ENCODE results near the gene KLF15. TPM values are rescaled to one million over a fixed set of nuclear protein-coding genes. Genes with fewer than 3 reads are reported as not detected.

Gene KLF15
- total and polyA plus RNA-seq, 2 of the 4 experiments (the other 2 are of a cell fraction), result 0.18 to 0.24 TPM

- H2BK20ac ChIP-seq (ENCODE audit: low read depth, low read length), result no peak overlapping the region
- H4K8ac ChIP-seq (ENCODE audit: low read depth in 2 of 2, low read length in 2 of 2), result no peak overlapping the region
- no peak overlapping the region for H2AFZ ChIP-seq (replicated peaks; ENCODE audit: low read length, poor library complexity)
- TF ChIP-seq BHLHE40 (IDR thresholded peaks at IDR 0.05; ENCODE audit: low read depth, low read length) (no peak), SMC3 (IDR thresholded peaks at IDR 0.05; ENCODE audit: low read depth, low read length) (no peak), NFE2L2 (IDR thresholded peaks at IDR 0.05; ENCODE audit: low read depth, low read length) (no peak), CTCF (conservative IDR thresholded peaks at IDR 0.05; ENCODE audit: low read depth, low read length) (no peak), MAZ (IDR thresholded peaks at IDR 0.05; ENCODE audit: borderline replicate concordance, low read depth, low read length) (no peak), POLR2A (IDR thresholded peaks at IDR 0.05; ENCODE audit: low read depth, low read length) (no peak), MXI1 (IDR thresholded peaks at IDR 0.05; ENCODE audit: borderline replicate concordance, low read depth, low read length) (no peak), CHD1 (IDR thresholded peaks at IDR 0.05; ENCODE audit: low read depth, low read length) (no peak), MAFK (IDR thresholded peaks at IDR 0.05; ENCODE audit: low read depth, low read length) (no peak), RCOR1 (IDR thresholded peaks at IDR 0.05; ENCODE audit: insufficient replicate concordance, low read length) (no peak), RFX5 (IDR thresholded peaks at IDR 0.05; ENCODE audit: low read depth, low read length) (no peak)
- peaks cover 22% of the 10 kb centered on the region; the same call in 1 of the 2 replicates for H3K27me3 ChIP-seq (ENCODE audit: control insufficient read depth, insufficient read depth, low read length)
- H4K91ac ChIP-seq (ENCODE audit: insufficient read depth, low read depth, low read length), result no peak overlapping the region
- no peak overlapping the region for H2AK9ac ChIP-seq (replicated peaks; ENCODE audit: low read depth, low read length, poor library complexity)
- intact Hi-C loops (cut with micrococcal nuclease) (no loop called here), dilution Hi-C loops (cut with HindIII; ENCODE audit: low sequenced_read_pairs, unreplicated experiment) (no loop called here), in situ Hi-C loops (cut with MboI; ENCODE audit: low sequenced_read_pairs) (no loop called here)
- no peak overlapping the region for H2BK5ac ChIP-seq (ENCODE audit: low read depth, low read length, poor library complexity, severe bottlenecking)
- H3K14ac ChIP-seq (replicated peaks; ENCODE audit: low read depth, low read length), result no peak overlapping the region
- H3K23ac ChIP-seq (ENCODE audit: low read depth, low read length), result no peak overlapping the region
- H2AK5ac ChIP-seq (ENCODE audit: low read depth, low read length), result no peak overlapping the region
- H4K5ac ChIP-seq (ENCODE audit: low read depth, low read length), result no peak overlapping the region
- H3K4me3 ChIP-seq (ENCODE audit: insufficient read depth, low read depth, low read length), result no peak overlapping the region
- 58% methylated on average over 4 of the region's 9 CpGs; no CpG with 5 or more reads in 1 of the 2 experiments for WGBS, 2 experiments (ENCODE audit: extremely low coverage in 2 of 2, insufficient read length in 1 of 2)
- no peaks in the 10 kb centered on the region for H3K79me1 ChIP-seq (ENCODE audit: low read depth in 1 of 2, low read length in 2 of 2)
- H3K4ac ChIP-seq (ENCODE audit: low read depth, low read length), result no peak overlapping the region
- no peaks in the 10 kb centered on the region for H3K9me1 ChIP-seq (ENCODE audit: insufficient read depth, low read length)
- no peak overlapping the region for H3K18ac ChIP-seq (ENCODE audit: low read depth, low read length)
- no peak overlapping the region for H2BK15ac ChIP-seq (ENCODE audit: low read depth, low read length)
- BruUV-seq (replicated peaks), result no TSS peak
- no peak for ATAC-seq (ENCODE audit: low read depth)
- no peak overlapping the region for H3K4me2 ChIP-seq (ENCODE audit: low read depth, low read length)
- no peaks in the 10 kb centered on the region for H4K20me1 ChIP-seq (ENCODE audit: insufficient read depth, low read length)
- ChIA-PET POLR2A (ENCODE audit: unreplicated experiment) (no interaction called here), CTCF (no interaction called here)
- H3K27ac ChIP-seq (ENCODE audit: insufficient read depth, low read length), result no peak overlapping the region
- peaks cover 2% of the 10 kb centered on the region; the same call in 1 of the 2 replicates for H3K9me3 ChIP-seq (ENCODE audit: control insufficient read depth, insufficient read depth, low read length)
- no peak overlapping the region for H3K9ac ChIP-seq (ENCODE audit: low read depth, low read length)
- DNase-seq, result no peak
- H3K4me1 ChIP-seq (ENCODE audit: control insufficient read depth, insufficient read depth, low read length), result no peaks in the 10 kb centered on the region
- H3K36me3 ChIP-seq (ENCODE audit: control insufficient read depth, insufficient read depth, low read length), result no peaks in the 10 kb centered on the region
- no peak overlapping the region for H3K56ac ChIP-seq (ENCODE audit: extremely low read depth, insufficient read depth, low read length)
- no peak overlapping the region for H2BK120ac ChIP-seq (ENCODE audit: low read depth, low read length)
These were observed 34.8 kb downstream of the KLF15 start for GRCh38 chr3:126322181-126322967.
